Measurements from ENCODE around the gene LHFPL2.

Gene LHFPL2

DNA sequence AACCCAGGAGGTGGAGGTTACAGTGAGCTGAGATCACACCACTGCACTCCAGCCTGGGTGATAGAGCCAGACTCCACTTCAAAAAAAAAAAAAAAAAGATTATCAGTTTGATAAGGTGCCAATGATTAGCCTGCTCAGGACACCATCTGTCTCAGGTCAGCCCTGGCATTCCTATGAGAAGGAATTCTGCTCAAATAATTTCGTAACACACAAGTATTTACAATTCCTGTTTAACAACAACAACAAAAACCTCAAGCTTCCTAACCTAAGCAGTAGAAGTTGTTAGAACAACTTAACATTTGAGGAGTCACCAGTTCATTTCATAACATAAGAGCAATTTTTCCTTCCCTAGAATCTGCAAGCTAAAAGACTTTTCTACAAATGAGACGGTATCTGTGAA, 85.0 kb downstream of the LHFPL2 start:
- no peak for DNase-seq

DNA sequence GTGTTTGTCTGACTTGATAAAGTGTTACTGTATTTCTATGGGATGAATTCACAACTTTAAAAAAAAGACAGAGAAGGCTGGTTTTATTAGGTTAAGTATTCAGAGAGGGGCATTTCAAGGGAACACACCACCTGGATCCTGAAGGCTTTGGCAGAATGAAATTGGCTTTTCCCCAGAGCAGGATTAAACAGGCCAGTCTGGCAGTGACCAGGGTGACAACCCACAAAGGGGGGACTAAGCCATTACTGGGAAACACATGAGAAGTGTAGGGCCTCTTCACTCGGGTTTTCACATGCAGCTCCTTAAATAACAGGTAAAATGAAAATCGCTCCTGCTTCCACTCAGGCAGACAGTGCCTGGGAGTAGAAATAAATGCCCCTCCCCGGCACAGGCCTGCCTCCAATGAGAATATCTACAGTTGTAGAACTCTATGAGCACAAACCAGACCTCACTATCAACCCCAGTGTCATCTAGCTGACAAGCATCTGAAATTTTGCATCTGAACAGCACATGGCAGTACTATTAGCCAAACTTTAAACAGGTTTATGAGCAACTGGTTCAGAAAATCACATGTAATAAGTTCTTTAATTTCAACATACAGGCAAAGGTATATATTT, 85.8 kb downstream of the LHFPL2 start:
- no peak for DNase-seq

DNA sequence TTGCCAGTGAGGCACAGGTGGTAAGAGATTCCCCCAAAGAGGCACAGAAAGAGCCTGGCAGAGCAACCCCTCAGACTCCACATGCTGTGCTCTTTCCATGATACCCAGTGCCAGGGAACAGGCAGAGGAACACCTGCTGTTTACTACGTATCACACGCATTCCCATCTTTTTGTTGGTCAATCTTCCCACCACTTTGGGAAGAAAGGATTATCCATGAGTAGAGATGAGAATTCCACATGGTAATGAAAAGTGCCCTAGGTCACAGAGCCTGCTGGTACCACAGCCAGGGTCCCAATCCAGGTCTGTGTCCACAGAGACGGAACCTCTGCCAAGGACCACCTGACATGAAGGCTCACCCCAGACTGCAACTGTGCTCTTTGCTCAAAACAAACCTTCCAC, 86.6 kb downstream of the LHFPL2 start:
- no peak for DNase-seq

DNA sequence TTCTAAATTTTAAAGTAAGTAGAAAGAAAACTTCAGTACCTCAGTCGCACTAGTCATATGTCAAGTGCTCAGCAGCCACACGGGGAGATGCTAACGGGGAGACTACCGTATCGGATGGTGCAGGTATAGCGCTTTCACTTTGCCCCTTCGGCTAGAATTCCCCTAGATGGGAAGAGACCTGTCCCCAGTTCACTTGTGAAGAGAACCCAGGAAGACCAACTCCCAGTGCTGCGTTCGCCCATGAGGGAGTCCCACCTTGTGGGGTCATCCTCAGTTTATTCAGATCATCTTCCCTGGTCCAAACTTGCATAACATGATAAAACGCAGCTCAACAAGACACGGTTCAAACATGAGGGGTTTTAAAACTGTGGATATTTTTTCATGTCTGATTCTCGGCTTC, 87.3 kb downstream of the LHFPL2 start:
- DNase-seq = no peak

DNA sequence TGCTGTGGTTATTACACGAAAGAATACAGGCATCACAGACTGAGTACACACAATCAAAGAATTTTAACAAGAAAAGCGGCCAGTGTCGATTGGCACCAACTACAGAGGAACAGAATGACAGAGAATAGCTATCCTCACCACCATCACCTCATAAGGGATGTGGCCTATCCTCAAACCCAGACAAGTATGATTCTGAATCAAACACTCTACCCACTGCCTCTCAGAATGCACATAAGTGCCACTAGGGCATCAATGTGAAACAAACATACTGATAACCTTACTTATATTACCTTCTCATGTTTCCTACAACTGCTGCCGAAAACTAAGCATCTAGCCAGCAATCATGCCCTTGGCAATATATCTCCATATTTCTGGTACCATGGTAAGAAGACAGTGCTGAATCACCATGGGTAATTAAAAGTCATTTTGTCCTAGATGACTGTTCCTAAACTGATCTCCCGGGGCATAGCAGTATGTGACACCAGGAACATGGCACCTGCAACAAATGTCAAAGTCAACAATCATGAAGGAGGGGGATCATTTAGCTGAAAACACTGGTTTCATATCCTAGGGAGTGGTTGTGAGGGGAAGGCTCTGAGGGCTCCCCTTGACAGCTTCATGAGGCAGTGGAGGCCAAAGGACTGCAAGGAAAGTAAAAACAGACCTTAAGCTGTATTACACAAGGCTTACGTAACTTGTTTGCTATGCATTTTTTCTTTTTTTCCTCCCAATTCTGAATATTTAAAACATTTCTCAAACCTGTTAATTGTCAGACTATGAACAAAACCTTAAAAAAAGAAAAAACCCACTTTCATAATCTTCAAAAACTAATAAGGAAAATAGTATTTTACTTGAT, 88.3 kb downstream of the LHFPL2 start:
- DNase-seq = no peak

DNA sequence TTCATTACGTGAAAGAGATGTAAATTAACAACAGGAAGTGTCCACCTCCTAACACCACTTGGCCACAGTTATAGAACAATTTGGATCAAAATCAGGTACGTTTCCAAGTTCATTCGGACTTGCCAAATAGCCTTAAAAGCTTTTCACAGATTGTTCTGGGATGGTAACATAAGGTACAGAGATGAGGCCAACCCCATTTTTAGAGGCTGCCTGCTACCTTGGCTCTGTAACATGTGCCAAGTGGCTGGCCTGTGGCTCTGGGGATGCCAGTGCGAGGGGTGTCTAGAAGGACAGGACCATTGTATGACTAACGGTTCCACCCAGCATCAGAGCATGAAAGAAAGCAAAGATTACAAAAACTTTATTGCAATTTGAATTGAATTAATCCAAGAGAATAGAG, 91.0 kb downstream of the LHFPL2 start:
- DNase-seq = no peak

DNA sequence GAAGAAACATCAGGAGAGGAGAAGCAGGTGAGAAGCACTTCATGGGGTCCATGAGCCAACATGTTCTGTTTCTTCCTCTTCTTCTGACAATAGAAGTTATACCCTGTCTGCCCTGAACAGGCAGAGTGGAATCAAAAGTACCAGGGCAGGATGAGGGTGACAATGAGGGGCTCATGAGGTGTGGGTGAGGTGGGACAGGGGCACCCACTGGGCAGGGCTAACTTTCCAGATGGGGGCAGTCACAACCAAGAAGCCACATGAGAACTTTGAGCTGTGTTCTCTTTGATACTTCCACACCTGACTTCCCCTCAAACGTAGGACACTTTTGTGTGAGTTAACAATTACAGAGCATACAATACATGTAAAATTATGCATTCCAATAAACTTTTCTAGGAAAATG, 92.7 kb downstream of the LHFPL2 start:
- no peak for DNase-seq

DNA sequence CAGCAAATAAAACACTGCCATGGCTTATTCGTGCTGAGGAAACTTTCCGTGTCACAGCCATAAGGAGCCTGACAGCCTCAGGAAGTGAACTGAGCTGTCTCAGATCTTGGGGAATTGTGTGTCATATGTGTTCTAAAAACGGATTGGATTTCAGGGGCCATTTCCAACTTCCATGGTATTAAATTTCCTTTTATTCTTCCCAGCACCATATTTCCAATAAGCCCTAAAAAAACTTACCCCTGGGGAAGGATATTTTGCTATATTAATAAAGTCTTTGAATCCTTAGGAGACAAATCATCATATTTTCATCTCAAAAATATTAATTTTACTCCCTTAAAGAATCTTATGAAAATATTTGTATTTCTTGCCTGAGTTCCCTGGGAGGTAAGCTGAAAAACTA, 93.9 kb downstream of the LHFPL2 start:
- no peak for DNase-seq

DNA sequence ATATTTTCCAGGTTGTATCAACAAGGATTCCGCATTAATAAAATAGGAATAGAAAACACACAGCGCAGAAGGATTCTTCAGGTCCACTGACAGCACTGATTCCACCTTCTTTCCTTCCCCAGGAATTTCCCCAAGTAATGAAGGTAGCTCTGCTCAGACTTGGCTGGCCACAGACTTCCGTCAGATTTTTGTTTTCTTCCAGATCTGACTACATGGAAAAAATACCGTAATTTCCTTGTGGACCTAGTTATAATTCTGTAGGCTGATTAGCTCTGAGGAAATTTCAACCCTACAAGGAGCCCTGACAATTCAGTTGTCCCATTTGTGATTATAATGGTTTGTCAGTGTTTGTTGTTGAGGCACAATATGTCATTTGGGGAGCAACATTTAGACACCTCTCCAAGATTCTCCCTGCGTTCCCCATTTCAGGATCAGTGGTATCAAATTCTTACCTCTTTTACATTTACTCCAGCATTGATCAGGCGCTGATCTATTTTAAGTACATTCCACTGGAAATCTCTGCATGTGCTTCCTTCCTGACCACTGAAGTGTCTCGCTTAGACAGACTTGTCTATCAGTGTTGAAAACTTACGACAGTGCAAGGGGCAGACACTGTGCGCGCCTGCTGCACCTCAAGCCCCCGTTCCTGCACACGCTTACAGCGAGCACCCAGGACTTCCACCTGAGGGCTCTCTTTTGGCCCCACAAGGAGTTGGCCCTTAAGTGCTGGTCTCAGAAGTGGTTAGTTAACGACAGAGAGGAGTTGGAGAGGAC, 94.8 kb downstream of the LHFPL2 start:
- no peak for DNase-seq

DNA sequence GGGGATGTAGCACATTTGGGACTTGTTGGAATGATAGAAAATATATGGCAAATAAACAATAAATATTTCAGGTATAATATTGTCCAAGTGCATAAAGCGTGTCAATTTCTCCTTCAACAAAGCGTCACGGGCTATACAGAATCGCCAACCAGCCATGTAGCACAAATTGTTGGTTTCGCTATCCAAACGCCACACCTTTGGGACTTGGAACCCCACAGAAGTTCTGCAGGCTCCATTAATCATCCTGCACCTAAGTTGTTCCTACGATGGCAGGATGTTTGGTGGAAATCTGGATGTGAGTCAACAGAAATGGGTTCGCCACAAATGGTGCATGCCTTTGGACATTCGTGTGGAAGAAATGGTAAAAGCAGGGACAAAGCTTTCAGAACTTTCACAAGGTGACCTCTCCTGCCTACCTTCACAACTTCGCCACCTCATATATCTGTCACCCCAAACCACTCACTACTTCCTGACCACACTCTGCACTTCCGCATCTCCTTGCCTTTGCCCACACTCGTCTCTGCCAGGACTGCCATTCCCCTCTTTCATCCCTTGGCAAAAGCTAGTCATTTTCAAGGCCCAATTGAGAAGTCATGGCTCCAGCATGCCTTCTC, 95.7 kb downstream of the LHFPL2 start:
- no peak for DNase-seq

DNA sequence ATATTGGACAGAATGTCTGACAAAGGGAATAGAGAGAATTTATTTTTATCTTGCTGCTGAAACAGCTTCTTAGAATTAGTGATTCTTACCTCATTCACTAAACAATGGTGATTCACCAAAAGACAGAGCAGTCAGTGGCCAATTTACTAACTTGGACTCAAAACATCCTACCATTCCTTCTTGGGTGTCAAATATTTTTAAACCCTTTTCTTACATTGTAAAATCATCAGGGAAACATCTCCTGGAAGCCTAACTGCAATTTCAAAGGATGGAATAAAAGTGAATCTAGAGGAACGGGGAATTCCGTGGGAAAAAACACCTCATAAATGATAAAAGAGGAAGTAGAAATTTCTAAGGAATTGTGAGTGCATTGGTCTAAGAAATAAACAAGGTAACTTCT, 97.7 kb downstream of the LHFPL2 start:
- DNase-seq = no peak

DNA sequence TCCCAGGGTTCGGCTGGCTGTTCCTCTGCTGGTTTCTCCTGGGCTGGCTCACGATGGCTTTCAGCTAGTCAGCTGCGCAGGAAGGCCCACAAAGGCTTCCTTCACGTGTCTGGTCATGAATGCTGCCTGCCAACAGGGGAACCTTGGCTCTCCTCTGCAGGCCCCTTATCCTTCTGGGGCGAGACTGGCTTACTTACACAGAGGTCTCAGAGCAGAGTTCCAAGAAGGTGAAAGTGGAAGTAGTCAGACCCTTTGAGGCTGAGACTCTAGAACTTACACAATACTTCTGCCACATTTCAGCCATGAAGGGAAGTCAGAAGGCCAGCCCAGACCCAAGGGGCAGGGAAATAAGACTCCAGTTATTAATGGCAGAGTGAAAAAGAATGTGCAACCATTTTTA, 99.5 kb downstream of the LHFPL2 start:
- no peak for DNase-seq

DNA sequence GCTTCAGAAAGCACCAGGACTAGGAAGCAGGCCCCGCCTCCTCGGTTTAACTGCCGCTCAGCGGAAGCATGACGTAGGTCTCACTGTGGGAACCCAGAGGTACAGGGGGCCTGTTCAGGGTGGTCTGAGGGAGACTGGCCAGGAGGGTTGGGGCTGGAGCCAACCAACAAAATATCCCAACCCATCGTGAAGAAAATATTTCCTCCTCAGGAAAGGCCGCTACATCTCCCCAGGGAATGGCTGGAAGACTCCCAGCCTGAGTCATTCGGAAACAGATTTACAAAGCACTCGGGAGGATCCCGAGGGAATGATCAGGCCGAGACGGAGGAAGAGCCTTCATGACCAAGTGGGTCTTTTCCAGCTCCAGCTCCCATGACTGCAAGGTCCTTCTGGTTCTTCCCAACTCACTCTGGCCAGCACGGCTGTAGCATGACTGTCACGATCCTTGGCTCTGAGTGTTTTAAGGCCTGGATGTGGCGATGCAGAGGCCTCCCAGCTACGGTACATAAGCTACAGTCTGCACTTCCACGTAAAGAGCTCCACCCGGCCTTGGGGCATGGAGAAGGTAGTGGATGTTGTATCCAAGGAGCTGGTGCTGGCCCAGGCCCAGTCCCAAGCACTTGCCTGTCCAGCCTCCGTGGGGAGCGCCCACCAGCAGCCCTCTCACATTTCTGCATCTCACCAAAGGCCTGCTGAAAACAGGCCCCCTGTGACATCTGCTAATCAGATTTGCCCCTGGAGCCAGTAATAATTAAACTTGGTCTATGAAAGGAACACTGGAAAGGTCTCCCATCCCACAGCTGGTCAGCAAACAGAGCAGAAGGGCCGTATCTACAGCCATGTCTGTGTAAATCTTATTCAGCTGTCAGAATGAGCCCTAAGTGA, 100.6 kb downstream of the LHFPL2 start:
- no peak for DNase-seq

DNA sequence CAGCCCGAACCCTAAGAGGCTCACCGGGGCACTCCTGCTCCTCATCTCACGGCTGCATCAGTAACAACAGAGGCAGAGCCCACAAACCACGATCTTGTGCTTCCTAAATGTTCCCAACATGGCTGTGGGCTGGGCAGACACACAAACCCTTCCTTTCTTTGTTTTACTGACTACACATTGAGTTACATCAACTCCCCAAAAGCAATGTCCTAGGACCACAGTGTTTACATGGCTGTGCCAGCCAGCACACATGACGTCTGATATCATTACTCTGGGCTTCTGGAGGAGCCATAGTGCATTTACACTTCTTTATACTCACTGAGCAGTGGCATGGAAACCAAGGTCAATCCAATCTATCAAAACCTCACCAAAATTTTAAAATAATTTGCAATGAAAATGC, 101.4 kb downstream of the LHFPL2 start:
- no peak for DNase-seq

DNA sequence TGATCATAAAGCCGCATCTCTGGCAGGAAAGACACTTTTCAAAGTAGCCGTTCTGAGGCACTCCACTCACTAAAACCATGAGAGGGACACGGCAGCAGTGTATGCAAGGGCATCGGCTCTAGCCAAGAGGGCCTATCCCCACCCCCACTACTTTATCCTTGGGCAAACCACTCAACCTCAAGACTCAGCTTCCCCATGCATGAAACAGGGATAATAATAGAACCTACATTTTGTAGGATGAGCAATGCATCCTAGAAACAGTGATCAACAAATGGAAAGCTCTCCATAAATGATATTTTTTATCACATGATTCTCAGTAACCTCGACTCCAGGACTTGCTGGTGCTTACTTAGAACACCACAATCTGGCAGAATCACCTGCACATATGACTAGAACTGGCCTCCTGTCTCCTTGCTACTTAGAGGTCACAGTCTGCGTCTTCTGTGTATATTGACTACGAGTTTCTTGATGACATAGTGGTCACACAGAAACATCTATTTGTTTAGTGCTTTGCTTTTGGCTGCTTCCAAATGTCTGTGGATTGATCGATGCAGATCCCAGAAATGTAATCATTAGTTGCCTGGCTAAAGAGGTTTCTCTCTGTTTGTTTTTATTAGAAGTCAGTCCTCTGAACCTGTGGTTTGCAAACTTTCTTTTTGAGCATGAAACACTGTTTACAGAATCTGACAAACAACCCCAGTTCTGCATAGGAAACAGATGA, 102.1 kb downstream of the LHFPL2 start:
- DNase-seq = no peak

DNA sequence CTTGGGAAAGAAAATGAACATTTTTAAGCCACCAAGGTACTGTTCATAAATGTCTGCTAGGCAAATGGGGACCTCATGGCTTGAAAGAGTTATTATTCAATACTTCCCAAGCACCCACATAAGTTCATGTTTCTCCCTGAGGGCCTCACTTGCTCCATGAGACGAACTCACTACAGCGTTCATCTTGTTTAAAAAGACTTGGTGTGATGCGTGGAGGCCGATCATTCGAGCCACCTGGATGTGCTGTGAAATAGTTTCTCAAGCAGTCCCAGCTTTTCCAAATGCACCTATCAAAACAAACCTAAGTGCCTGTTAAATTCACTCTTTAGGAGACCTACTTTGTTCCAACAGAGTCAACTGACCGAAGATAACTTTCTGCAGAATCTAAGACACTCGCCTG, 103.2 kb downstream of the LHFPL2 start:
- no peak for DNase-seq

DNA sequence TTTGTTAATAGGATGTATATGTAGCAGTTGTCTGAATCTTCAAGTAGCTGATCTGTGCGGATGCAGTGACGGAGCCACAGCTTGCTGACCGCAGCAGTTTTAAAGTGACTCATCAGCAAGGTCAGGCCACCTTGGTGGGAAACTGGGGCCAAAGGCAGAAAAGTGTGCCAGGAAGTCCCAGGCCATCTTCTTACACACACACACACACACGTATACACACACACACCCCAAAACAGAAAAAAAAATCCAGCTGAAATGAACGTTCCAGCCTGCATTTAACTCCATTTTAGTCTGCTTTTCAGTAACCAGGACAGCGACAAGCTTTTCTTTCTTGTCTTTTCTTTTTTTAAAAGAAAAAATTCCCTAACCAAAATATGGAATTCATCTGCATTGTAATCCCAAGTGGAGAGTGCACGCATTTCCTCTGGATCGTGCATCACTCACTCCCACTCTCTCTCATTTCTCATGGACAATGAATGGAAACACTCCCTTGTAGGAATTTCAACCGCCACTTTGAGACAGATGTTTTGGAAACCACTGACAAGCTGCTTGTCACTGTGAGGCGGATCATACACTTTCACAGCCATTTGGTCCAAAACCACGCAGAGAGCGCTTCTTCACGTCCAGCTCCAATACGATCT, 103.9 kb downstream of the LHFPL2 start:
- DNase-seq = no peak

DNA sequence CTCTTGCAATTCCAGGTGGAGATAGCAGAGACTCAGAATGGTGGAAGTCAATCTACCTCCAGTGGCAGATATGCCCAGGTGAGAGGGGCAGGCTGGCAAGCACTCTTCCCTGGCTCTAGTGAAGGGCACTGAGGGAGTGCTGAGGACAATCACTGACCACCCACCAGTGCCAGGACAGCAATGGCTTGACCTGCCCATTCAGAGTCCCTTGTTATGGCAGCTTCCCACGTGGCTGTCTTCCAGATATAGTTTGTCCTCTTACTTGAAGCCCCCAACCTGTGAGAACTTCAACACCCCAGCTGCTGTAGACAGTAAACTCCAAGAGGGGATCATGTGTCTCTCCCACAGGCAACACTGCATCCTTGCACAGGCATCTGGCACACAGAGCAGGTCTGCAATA, 104.7 kb downstream of the LHFPL2 start:
- DNase-seq = no peak

DNA sequence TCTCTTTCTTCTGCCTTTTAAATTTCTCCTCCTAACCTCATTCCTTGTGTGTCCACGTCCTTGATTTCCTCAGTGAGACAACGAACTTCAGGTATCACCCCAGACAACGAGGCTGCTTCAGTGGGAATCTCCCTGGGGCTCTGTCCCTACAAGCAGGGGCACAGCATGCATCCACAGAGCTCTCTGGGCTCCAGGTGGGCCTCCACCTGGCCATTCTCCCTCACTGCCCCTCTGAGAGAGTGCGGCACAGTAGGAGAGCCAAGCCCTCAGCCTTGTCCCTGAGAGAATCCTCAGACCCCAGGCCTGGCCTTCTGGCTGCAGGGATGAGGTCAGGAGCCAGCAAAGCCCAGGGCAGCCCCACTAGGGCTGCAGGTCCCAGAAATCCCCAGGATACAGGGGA, 105.3 kb downstream of the LHFPL2 start:
- DNase-seq = no peak

DNA sequence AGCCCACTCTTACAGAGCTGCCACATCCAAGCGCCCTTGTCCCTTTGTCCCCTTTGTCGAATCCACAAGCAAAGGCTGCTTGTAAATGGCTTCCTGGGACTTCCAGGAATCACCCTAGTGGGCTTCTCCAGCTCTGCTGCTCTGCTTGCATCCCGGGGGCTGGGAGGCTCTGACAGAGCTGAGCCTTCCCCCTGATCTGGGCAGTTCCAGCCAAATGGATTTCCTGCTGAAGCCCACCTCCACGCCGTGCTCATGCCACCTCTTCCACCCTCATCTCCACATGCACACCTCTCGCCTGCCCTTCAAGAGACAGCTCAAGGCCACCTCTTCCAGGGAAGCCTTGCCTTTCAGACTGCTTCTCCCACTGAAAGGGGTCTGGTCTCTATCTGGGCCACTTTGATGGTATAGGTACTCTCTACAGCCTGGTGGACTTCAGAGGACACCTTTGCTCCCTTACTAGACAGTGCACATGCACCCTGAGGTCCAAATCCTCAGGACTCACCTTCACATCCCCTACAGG, 106.2 kb downstream of the LHFPL2 start:
- no peak for DNase-seq

DNA sequence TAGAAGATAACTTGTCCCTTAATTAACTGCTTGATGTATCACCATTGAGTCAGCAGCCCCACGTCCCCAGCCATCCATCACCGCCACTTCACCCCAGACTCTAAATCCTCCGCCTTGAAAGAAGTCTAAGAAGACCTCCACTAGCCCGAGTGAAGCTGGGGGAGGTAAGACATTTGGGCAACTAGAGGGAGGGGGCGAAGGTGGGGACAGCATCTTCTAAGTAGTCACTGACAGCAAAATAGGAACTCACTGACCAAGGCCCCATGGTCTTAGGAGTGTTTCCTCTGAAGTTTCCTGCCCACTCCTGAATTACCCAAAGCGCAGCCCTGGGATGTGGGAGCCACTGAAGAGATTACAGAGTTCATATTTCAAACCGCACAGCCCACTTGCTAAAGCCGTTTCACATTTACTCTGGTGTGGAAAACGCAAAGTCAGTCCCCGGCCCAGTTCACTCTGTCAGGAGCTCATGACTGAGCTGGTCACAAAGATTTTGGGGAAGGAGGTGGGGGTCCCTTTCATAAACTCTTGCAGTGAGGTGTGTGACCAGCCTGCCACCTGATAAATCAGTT, 107.4 kb downstream of the LHFPL2 start:
- no peak for DNase-seq

Measured in KG1 (cell line).